PC-3 (cell line): ENCODE measurements around the gene FAM83G. TPM values are rescaled to one million over a fixed set of nuclear protein-coding genes. Genes with fewer than 3 reads are reported as not detected.
"Not testable (repeated sequence)": the region's sequence is repeated elsewhere in the genome, so short reads cannot be mapped to it uniquely, and the experiment has no call there.

Experiments used
- ATAC-seq: fragments of 200-7000 bp; cut with Tn5 transposase; 2 replicates; pipeline ENCODE4 v1.9.1; 2020; ENCODE audit warnings: mild to moderate bottlenecking, moderate library complexity
- Bru-seq: library from RNA; stranded (reverse); fragments of 400-500 nt; gene quantifications from one replicate; lab custom pipeline; 2021; lab: Mats Ljungman, UMichigan
- BruChase-seq, 2 experiments: library from RNA; stranded (reverse); fragments of 400-500 nt; gene quantifications; one replicate each; lab custom pipeline; 2021; lab: Mats Ljungman, UMichigan
- BruUV-seq: library from RNA; stranded (reverse); fragments of 400-500 nt; replicated peaks from 2 replicates; lab custom pipeline; 2021; lab: Mats Ljungman, UMichigan
- CTCF ChIA-PET: fragments of 300-600 bp; sonication (Branson Sonifier 250); formaldehyde crosslinking; loops from one replicate; lab custom pipeline; 2022; ENCODE audit warnings: antibody characterized with exemption; lab: Charles Lee
- POLR2A ChIA-PET: fragments of 300-600 bp; sonication (Branson Sonifier 250); formaldehyde crosslinking; loops from one replicate; lab custom pipeline; 2022; ENCODE audit warnings: antibody characterized with exemption; ENCODE audit not compliant: unreplicated experiment; lab: Charles Lee
- DNase-seq: peaks from one replicate; pipeline ENCODE4 v3.0.0-alpha.2; 2015
- H2AFZ ChIP-seq: fragments of 300-600 bp; sonication (generic); 2 replicates; pipeline ENCODE4 v1.6.0; 2016; ENCODE audit warnings: antibody characterized with exemption, low read length
- H3F3A ChIP-seq: fragments of 300-600 bp; sonication (generic); one replicate; pipeline ENCODE4 v1.6.0; 2017; ENCODE audit warnings: antibody characterized with exemption, low read length, control low read depth, mild to moderate bottlenecking; ENCODE audit not compliant: unreplicated experiment
- H3K27ac ChIP-seq: fragments of 300-600 bp; sonication (generic); 2 replicates; pipeline ENCODE4 v1.5.1; 2016; ENCODE audit warnings: mild to moderate bottlenecking, low read length
- H3K27me3 ChIP-seq: fragments of 300-600 bp; sonication (generic); 2 replicates; pipeline ENCODE4 v1.6.1; 2016; ENCODE audit warnings: low read length, mixed read lengths
- H3K36me3 ChIP-seq: fragments of 300-600 bp; sonication (generic); 2 replicates; pipeline ENCODE4 v1.6.1; 2016; ENCODE audit warnings: low read depth, mixed run types, low read length, mixed read lengths
- H3K4me1 ChIP-seq: fragments of 300-600 bp; sonication (generic); 2 replicates; pipeline ENCODE4 v1.5.1; 2016; ENCODE audit warnings: low read length; ENCODE audit not compliant: insufficient read depth
- H3K4me2 ChIP-seq: fragments of 300-600 bp; sonication (generic); 2 replicates; pipeline ENCODE4 v1.6.0; 2016; ENCODE audit warnings: low read length
- H3K4me3 ChIP-seq: fragments of 300-600 bp; sonication (generic); 2 replicates; pipeline ENCODE4 v1.5.1; 2016; ENCODE audit warnings: mild to moderate bottlenecking, low read length, mixed read lengths
- H3K79me2 ChIP-seq: fragments of 300-600 bp; sonication (generic); 2 replicates; pipeline ENCODE4 v1.6.1; 2017; ENCODE audit warnings: low read length, mixed read lengths
- H3K9ac ChIP-seq: fragments of 300-600 bp; sonication (generic); 2 replicates; pipeline ENCODE4 v1.6.0; 2016; ENCODE audit warnings: mild to moderate bottlenecking, low read length
- H3K9me2 ChIP-seq: fragments of 300-600 bp; sonication (generic); replicated peaks from 2 replicates; pipeline ENCODE4 v1.6.1; 2016; ENCODE audit warnings: mixed run types, low read length, mixed read lengths
- H3K9me3 ChIP-seq: fragments of 300-600 bp; sonication (generic); 2 replicates; pipeline ENCODE4 v1.6.1; 2016; ENCODE audit warnings: low read length, mixed read lengths
- H4K20me1 ChIP-seq: fragments of 300-600 bp; sonication (generic); 2 replicates; pipeline ENCODE4 v1.6.1; 2016; ENCODE audit warnings: low read length, mixed read lengths
- EZH2 ChIP-seq: fragments of 300-600 bp; sonication (generic); IDR thresholded peaks from one replicate; pipeline ENCODE4 v1.6.1; 2017; ENCODE audit warnings: antibody characterized with exemption, mild to moderate bottlenecking, low read length; ENCODE audit not compliant: unreplicated experiment
- EZH2phosphoT487 ChIP-seq: fragments of 300-600 bp; sonication (generic); IDR thresholded peaks from 2 replicates; pipeline ENCODE4 v1.6.1; 2018; ENCODE audit warnings: mild to moderate bottlenecking, antibody characterized with exemption, low read length, borderline replicate concordance
- intact Hi-C: fragments of 100-400 bp; cut with micrococcal nuclease; formaldehyde crosslinking; loops from 2 replicates; pipeline ENCODE4 v1.9.0; 2023
- long read RNA-seq: library from polyadenylated mRNA; unstranded; transcript quantifications from one replicate; pipeline ENCODE4 v2.0.0, GENCODE V29; 2021; ENCODE audit not compliant: unreplicated experiment
- total RNA-seq: library from RNA; depleted of rRNA; stranded (reverse); fragments of >200 nt; gene quantifications from 2 replicates; pipeline ENCODE4 v1.2.3, GENCODE V29; 2014; rRNA removed
- TF ChIP-seq, protein P1 (sequence below): fragments of 300-600 bp; sonication (generic); conservative IDR thresholded peaks from 2 replicates; pipeline ENCODE4 v1.5.1; 2017; ENCODE audit warnings: antibody characterized with exemption, low read depth, mild to moderate bottlenecking, low read length

Gene FAM83G, protein sequence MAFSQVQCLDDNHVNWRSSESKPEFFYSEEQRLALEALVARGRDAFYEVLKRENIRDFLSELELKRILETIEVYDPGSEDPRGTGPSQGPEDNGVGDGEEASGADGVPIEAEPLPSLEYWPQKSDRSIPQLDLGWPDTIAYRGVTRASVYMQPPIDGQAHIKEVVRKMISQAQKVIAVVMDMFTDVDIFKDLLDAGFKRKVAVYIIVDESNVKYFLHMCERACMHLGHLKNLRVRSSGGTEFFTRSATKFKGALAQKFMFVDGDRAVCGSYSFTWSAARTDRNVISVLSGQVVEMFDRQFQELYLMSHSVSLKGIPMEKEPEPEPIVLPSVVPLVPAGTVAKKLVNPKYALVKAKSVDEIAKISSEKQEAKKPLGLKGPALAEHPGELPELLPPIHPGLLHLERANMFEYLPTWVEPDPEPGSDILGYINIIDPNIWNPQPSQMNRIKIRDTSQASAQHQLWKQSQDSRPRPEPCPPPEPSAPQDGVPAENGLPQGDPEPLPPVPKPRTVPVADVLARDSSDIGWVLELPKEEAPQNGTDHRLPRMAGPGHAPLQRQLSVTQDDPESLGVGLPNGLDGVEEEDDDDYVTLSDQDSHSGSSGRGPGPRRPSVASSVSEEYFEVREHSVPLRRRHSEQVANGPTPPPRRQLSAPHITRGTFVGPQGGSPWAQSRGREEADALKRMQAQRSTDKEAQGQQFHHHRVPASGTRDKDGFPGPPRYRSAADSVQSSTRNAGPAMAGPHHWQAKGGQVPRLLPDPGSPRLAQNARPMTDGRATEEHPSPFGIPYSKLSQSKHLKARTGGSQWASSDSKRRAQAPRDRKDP
- total RNA-seq (0.26 and 4.7 TPM in 2 replicates), Bru-seq, nascent RNA (percentile 13 among the genes with signal in this experiment), BruChase-seq, experiment 1, labeled RNA remaining after a 6-hour chase (percentile 12 among the genes with signal in this experiment), BruChase-seq, experiment 2, labeled RNA remaining after a 2-hour chase (percentile 10 among the genes with signal in this experiment)
- long read RNA-seq, result 0 reads

DNA sequence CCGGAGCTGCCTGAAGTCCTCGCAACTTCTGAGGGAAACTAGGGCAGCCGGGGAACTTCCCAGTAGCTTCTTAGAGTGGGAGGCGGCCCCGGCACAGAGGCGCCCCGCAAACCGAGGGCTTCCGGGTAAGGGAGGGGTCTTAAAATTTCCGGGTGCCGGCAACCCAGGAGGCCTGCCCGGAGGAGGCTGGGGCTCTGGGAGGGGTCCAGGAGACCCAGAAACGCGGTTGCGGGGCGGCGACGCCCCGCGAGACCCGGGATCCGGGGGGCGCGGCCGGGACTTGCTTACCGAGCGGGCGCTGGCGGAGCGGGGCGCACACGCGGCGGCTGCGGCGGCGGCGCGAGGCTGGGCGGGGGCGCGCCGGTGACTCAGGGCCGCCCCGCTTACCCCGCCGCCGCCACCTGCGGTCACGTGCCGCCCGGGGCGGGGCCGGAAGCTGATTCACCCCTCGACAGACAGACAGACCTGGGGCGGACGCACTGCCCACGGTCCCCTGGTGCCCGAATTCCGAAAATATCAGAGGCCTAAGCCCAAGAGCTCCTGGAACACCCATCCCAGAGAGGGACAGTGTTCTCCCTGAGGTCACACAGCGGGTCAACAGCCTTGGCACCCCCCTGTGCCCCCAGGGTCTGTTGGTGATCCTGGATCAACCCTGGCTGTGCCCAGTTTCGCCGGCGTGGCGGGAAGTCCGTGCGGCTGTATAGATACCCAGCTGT lies at the start of gene FAM83G:
Gene FAM83G, minus strand, starts transcription at position 344 of the 716 bp plus-strand sequence. CDS start 723 bp downstream, outside the sequence.
- CTCF ChIA-PET, result no interaction called here

DNA sequence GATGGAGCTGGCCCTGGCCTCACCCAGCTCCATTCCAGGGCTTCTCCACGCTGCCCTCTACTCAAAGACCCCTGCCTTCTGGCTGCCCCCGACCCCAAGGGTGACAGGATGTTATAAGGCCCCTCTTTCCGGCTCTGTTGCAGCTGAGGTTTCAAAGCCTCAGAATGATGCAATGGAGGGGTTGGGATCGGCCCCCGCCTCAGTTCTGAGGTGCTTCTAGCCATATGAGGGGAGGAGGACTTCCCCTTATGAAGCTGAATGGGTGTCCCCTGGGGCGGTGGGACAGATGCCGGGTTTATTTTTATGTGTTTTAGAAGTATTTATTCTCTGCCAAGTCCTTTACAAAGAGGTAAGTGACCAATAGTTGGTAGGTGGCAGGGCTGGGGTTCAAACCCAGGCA lies 44.3 kb upstream of the FAM83G start:
- DNase-seq, BruUV-seq, H2AFZ ChIP-seq, H3K9me3 ChIP-seq, H4K20me1 ChIP-seq, H3K79me2 ChIP-seq, H3K36me3 ChIP-seq, H3F3A ChIP-seq, H3K4me1 ChIP-seq, H3K4me2 ChIP-seq, H3K4me3 ChIP-seq, H3K9me2 ChIP-seq, ATAC-seq, intact Hi-C loops, CTCF ChIA-PET, H3K27me3 ChIP-seq, POLR2A ChIA-PET, H3K9ac ChIP-seq, H3K27ac ChIP-seq: not testable (repeated sequence)

More for the DNA sequence above, at the start of gene FAM83G:
- H3K27me3 ChIP-seq, result no peaks in the 10 kb centered on the region
- no peak within 1 kb of the TSS for H3K4me2 ChIP-seq
- intact Hi-C loops, result no loop called here
- H4K20me1 ChIP-seq, result no peaks in the 10 kb centered on the region
- no peak within 1 kb of the TSS for H3K4me3 ChIP-seq
- no peak for ATAC-seq
- POLR2A ChIA-PET, result no interaction called here
- peaks cover 5% of the 10 kb centered on the region; the same call in 1 of the 2 replicates for H3K4me1 ChIP-seq
- no peaks in the 10 kb centered on the region for H3K9me3 ChIP-seq
- no peaks in the 10 kb centered on the region for H3K36me3 ChIP-seq
- no peaks in the 10 kb centered on the region for H3K9me2 ChIP-seq
- BruUV-seq, result no TSS peak
- TF ChIP-seq EZH2phosphoT487 (no peak), EZH2 (no peak)
- TF ChIP-seq, protein P1, sequence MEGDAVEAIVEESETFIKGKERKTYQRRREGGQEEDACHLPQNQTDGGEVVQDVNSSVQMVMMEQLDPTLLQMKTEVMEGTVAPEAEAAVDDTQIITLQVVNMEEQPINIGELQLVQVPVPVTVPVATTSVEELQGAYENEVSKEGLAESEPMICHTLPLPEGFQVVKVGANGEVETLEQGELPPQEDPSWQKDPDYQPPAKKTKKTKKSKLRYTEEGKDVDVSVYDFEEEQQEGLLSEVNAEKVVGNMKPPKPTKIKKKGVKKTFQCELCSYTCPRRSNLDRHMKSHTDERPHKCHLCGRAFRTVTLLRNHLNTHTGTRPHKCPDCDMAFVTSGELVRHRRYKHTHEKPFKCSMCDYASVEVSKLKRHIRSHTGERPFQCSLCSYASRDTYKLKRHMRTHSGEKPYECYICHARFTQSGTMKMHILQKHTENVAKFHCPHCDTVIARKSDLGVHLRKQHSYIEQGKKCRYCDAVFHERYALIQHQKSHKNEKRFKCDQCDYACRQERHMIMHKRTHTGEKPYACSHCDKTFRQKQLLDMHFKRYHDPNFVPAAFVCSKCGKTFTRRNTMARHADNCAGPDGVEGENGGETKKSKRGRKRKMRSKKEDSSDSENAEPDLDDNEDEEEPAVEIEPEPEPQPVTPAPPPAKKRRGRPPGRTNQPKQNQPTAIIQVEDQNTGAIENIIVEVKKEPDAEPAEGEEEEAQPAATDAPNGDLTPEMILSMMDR, result no peak
- no peaks in the 10 kb centered on the region for H3K79me2 ChIP-seq
- H3K9ac ChIP-seq, result no peak within 1 kb of the TSS
- no peak within 1 kb of the TSS for H2AFZ ChIP-seq
- no peak for DNase-seq
- H3F3A ChIP-seq, result no peaks in the 10 kb centered on the region
- H3K27ac ChIP-seq, result no peak within 1 kb of the TSS

DNA sequence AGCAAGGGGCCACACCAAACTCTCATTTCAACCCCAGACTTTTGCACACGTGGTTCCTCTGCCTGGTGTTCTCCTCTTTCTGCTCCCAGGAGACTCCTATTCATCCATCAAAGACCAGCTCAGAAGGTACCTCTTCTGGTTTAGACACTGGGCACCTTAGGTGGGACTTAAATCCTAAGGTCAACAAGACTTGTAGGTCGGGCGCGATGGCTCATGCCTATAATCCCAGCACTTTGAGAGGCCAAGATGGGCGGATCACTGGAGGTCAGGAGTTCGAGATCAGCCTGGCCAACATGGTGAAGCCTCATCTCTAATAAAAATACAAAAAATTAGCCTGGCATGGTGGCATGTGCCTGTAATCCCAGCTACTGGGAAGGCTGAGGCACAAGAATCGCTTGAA lies 42.9 kb upstream of the FAM83G start:
- H3K9me2 ChIP-seq, ATAC-seq, POLR2A ChIA-PET, H3K27me3 ChIP-seq, CTCF ChIA-PET, H3K79me2 ChIP-seq, H4K20me1 ChIP-seq, H3K27ac ChIP-seq, H3K4me3 ChIP-seq, H3K9ac ChIP-seq, intact Hi-C loops, BruUV-seq, H3K4me1 ChIP-seq, H3K4me2 ChIP-seq, H3K36me3 ChIP-seq, H3F3A ChIP-seq, DNase-seq, H2AFZ ChIP-seq, H3K9me3 ChIP-seq: not testable (repeated sequence)

DNA sequence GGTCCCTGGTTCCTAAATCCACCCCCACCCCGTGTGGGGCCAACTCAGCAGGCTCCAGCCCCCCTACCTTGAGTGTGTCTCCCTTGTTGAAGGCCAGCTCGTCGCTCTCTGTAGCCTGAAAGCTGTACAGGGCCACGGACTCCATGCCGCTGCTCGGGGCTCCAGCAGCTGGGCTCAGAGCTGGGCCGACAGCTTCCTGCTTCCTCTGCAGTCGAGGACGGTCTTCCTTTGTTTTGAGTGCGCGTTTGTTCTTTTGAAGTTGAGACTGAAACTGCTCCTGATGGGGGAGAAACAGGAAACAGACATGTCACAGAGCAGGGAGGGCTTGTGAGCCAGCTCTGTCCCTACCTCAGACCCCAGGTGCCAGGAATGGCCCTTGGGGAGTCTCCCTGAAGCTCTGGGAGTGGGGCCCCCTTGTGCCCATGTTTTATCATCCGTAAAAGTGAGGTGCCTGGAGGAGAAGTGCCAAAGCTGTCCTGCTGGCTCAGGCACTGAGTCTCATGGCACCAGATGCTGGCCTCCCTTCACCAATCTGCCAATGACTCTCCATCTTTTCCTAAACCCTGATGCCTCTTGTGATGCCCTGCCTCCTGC lies 42.3 kb upstream of the FAM83G start, which contains the start of gene GRAP:
Gene GRAP, minus strand, starts transcription at position 176 of the 594 bp plus-strand sequence. Its CDS starts 31 bp downstream, at position 145.
- H3F3A ChIP-seq, H3K4me1 ChIP-seq, H3K79me2 ChIP-seq, DNase-seq, H3K9me3 ChIP-seq, BruUV-seq, H3K4me3 ChIP-seq, intact Hi-C loops, H2AFZ ChIP-seq, H3K9ac ChIP-seq, H3K27ac ChIP-seq, H4K20me1 ChIP-seq, H3K4me2 ChIP-seq, POLR2A ChIA-PET, CTCF ChIA-PET, H3K9me2 ChIP-seq, H3K27me3 ChIP-seq, H3K36me3 ChIP-seq, ATAC-seq: not testable (repeated sequence)

DNA sequence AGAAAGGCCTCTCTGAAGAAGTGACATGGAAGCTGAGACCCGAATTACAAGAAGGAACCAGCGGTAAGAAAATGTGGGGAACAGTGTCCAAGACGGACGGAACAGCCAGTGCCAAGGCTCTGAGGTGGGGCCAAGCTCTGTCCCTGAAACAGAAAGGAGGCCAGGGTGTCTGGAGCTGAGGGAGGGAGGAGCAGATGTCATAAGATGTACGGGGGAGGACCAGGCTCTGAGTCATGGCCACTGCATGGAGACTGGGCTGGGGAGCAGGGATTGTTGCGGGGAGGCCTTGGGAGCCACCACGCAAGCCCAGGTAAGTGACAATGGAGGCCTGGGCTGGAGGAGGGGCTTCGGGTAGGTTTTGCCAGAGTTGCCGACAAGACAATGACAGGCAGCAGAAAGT lies 40.1 kb upstream of the FAM83G start:
- H3F3A ChIP-seq, H3K27ac ChIP-seq, H4K20me1 ChIP-seq, H3K9me2 ChIP-seq, H3K4me3 ChIP-seq, H3K36me3 ChIP-seq, ATAC-seq, H3K9ac ChIP-seq, intact Hi-C loops, H2AFZ ChIP-seq, H3K27me3 ChIP-seq, H3K9me3 ChIP-seq, H3K4me1 ChIP-seq, BruUV-seq, H3K4me2 ChIP-seq, CTCF ChIA-PET, H3K79me2 ChIP-seq, DNase-seq, POLR2A ChIA-PET: not testable (repeated sequence)
